Bronchial epithelial cell (primary cell): ENCODE results near the gene CEP112. TPM values are rescaled to one million over a fixed set of nuclear protein-coding genes. Genes with fewer than 3 reads are reported as not detected.

Experiments used
- DNase-seq: peaks from one replicate; pipeline ENCODE4 v3.0.0-alpha.2; 2010; ENCODE audit warnings: low read depth
- FAIRE-seq: peaks from 2 replicates; lab custom pipeline; 2011; peaks lifted over from hg19 to GRCh38; lab: Jason Lieb, UNC
- H3K27me3 ChIP-seq: 2 replicates; pipeline ENCODE4 v1.5.1; 2011; ENCODE audit warnings: low read length; ENCODE audit not compliant: control insufficient read depth, insufficient read depth
- H3K36me3 ChIP-seq: 2 replicates; pipeline ENCODE4 v1.5.1; 2011; ENCODE audit warnings: low read length; ENCODE audit not compliant: control insufficient read depth, insufficient read depth
- H3K4me3 ChIP-seq: 2 replicates; pipeline ENCODE4 v1.5.1; 2011; ENCODE audit warnings: mild to moderate bottlenecking, low read depth, low read length, control low read depth
- CTCF ChIP-seq: IDR thresholded peaks from 2 replicates; pipeline ENCODE4 v1.5.1; 2011; ENCODE audit warnings: mild to moderate bottlenecking, moderate library complexity, low read length, control low read depth, inconsistent platforms; ENCODE audit not compliant: insufficient read depth, severe bottlenecking
- total RNA-seq: library from RNA; depleted of rRNA; stranded (reverse); fragments of >200 nt; gene quantifications from 2 replicates; pipeline ENCODE4 v1.2.1, GENCODE V29; 2014

CEP112 gene
- total RNA-seq, 1 donor from 2014 or later, result 2.4 TPM

DNA sequence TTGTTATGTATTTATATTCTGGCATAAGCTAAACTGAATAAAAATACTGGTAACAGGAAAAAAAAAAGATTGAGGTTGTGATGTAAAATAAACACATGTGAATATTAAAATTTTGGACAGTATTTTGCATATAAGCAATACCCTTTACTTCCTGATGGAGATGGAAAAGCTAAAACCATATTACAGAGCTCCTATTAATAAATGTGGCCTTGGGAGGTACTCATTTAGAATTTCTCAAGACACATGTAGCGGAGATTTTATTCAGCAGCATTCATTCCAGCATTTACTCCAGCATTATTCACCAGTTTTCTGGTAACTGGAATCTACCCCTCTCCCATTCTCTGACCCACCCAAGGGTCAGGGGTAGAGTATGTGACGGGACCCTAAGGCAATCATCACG lies 536.2 kb downstream of the CEP112 start:
- no peak for DNase-seq
- no peak overlapping the region for H3K4me3 ChIP-seq
- no peak for TF ChIP-seq CTCF
- no peaks in the 10 kb centered on the region for H3K27me3 ChIP-seq
- no peaks in the 10 kb centered on the region for H3K36me3 ChIP-seq
- FAIRE-seq, result no peak

DNA sequence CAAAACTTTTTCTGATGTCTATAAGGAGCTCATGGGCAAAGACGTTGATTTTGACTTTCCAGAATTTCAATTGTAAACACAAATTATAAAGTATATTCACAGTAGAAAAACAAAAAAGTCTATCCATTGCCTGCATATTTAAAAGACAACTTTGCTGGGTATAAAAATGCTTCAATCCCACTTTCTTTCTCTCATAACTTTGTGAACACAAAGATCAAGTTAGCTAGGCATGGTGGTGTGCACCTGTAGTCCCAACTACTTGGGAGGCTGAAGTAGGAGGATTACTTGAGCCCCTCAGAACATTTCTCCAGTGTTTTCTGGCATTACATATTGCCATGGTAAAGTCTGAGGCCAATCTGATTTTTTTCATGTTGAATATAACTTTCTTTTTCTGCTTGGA lies 547.4 kb downstream of the CEP112 start:
- DNase-seq (no peak), FAIRE-seq (no peak)
- no peak for TF ChIP-seq CTCF
- Histone ChIP-seq H3K36me3 (no peaks in the 10 kb centered on the region), H3K4me3 (no peak overlapping the region), H3K27me3 (no peaks in the 10 kb centered on the region)

DNA sequence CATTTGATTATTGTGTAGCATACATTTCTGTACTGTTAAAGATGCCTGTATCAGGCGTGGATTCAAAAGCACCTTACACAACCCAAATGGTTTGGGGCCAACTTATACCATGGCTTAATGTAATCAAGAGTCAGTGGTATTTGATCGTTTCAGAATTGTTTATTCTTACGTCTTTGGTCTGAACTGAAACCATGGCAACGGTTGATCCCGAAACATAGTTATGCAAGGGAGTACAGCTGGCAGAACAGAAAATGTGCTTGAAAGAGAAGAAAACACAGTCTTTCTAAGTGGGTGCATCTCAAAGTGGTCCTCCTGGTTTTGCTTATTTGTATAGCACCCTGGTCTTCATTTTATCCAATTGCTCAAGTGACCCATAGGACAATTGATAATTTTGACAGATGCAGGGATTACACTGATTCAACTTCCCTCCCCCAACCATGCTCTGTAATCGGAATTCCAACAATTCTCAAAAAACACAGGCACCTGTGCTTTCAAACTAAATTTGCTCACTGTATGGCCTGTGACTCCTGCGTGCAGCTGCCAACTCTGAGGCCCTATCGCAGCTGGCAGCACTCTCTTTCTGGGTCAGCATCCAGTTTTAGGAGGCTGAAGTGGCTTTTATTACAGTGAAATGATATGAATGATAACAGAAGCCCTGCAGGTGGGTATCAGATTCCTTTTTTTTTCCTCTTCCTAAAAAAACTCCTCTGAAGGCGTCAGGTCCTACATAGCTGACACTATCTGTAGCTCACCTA lies 553.5 kb downstream of the CEP112 start:
- H3K36me3 ChIP-seq, result no peaks in the 10 kb centered on the region
- FAIRE-seq (no peak), DNase-seq (no peak)
- TF ChIP-seq CTCF, result no peak
- H3K4me3 ChIP-seq, result no peak overlapping the region
- H3K27me3 ChIP-seq, result peaks cover 2% of the 10 kb centered on the region

- DNase-seq, result no peak
- FAIRE-seq, result no peak
- H3K36me3 ChIP-seq, result no peaks in the 10 kb centered on the region
- H3K4me3 ChIP-seq, result no peak overlapping the region
- TF ChIP-seq CTCF, result no peak
- peaks cover 2% of the 10 kb centered on the region for H3K27me3 ChIP-seq
Measured at GRCh38 chr17:65637786-65638185, 554.1 kb downstream of the CEP112 start.

GRCh38 chr17:65634533-65634932 lies 557.4 kb downstream of the CEP112 start:
- no peak for TF ChIP-seq CTCF
- FAIRE-seq (no peak), DNase-seq (no peak)
- no peak overlapping the region for H3K4me3 ChIP-seq
- no peaks in the 10 kb centered on the region for H3K36me3 ChIP-seq
- peaks cover 2% of the 10 kb centered on the region for H3K27me3 ChIP-seq

- Histone ChIP-seq H3K4me3 (no peak overlapping the region), H3K36me3 (no peaks in the 10 kb centered on the region), H3K27me3 (peaks cover 2% of the 10 kb centered on the region)
- TF ChIP-seq CTCF, result no peak
- peak; percentile 72 for DNase-seq
- FAIRE-seq, result no peak
Measured at GRCh38 chr17:65633988-65634387, 557.9 kb downstream of the CEP112 start.
